ENCODE results near the gene PTS. TPM values are rescaled to one million over a fixed set of nuclear protein-coding genes. Genes with fewer than 3 reads are reported as not detected.

PTS gene
- total RNA-seq, 1 experiment from 2014 or later, result 48.6 TPM

DNA sequence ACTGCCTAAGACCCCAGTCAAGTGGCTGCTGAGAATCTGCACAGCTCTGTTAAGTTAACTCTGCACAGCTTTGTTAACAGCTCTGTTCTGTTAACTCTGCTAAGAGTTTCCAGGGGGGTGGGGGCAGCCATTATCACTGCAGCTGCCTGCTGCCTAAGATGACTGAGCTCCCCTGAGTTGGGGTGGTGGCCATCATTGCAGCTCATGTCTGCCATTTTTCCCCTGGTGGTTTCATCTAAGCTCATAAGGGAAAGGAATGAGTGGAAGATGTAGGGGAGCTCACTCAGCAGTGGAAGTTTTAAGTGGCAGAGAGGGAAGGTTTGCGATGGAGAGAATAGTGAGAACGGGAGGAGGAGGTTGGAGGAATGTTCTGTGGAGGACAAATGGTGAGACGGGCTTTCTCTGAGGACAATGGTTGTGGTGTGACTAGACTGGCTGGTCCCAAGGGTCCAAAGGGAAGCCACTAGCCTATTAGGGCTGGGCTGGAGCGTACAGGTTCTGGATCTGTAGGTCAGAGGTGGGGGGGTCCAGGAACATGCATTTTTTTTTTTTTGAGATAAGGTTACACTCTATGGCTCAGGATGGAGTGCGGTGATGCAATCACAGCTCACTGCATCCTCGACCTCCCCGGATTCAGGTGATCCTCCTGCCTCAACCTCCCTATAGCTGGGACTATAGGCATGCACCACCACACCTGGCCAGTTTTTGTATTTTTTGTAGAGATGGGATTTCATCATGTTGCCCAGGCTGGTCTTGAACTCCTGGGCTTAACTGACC is 48.0 kb downstream of the PTS start:
- Histone ChIP-seq H3K18ac (ENCODE audit: insufficient read length, low read depth, low read length) (no peak overlapping the region), H2BK5ac (ENCODE audit: insufficient read length, low read length) (no peak overlapping the region), H3K56ac (ENCODE audit: insufficient read length, low read depth, low read length) (no peak overlapping the region), H3K27me3 (ENCODE audit: insufficient read depth, low read length) (no peaks in the 10 kb centered on the region), H3T11ph (ENCODE audit: low read length) (no peak overlapping the region), H3K14ac (ENCODE audit: insufficient read depth, low read length) (no peak overlapping the region), H2AK5ac (ENCODE audit: insufficient read length, low read length) (no peak overlapping the region), H3K9ac (ENCODE audit: extremely low read depth, insufficient read length, low read length) (no peak overlapping the region), H3K23me2 (ENCODE audit: insufficient read length, low read depth, low read length, poor library complexity, severe bottlenecking) (no peaks in the 10 kb centered on the region), H3K27ac (ENCODE audit: insufficient read length, low read depth, low read length) (no peak overlapping the region), H2AFZ (ENCODE audit: low read length) (no peak overlapping the region), H4K20me1 (ENCODE audit: control insufficient read depth, insufficient read depth, insufficient read length) (no peaks in the 10 kb centered on the region), H3K23ac (ENCODE audit: insufficient read length, low read depth, low read length) (no peak overlapping the region), H3K4me2 (ENCODE audit: insufficient read depth, insufficient read length, low read length) (no peak overlapping the region), H3K79me1 (ENCODE audit: insufficient read depth, low read depth, low read length, poor library complexity, severe bottlenecking) (no peaks in the 10 kb centered on the region), H4K5ac (ENCODE audit: insufficient read length, low read depth, low read length) (no peak overlapping the region), H3K79me2 (ENCODE audit: insufficient read depth, low read length) (no peaks in the 10 kb centered on the region), H3K9me3 (ENCODE audit: control insufficient read depth, low read depth, low read length) (no peaks in the 10 kb centered on the region), H2BK20ac (ENCODE audit: low read depth, low read length, poor library complexity, severe bottlenecking) (no peak overlapping the region), H4K8ac (replicated peaks; ENCODE audit: insufficient read length, low read depth, low read length) (no peak overlapping the region), H4K91ac (ENCODE audit: insufficient read length, low read depth, low read length) (no peak overlapping the region), H2BK120ac (ENCODE audit: low read depth, low read length, poor library complexity, severe bottlenecking) (no peak overlapping the region), H2BK12ac (ENCODE audit: insufficient read length, low read depth, low read length) (no peak overlapping the region), H3K4me1 (ENCODE audit: insufficient read depth, low read length) (no peaks in the 10 kb centered on the region; the same call in 1 of the 2 replicates), H2BK15ac (ENCODE audit: low read depth, low read length) (no peak overlapping the region), H3K4ac (ENCODE audit: low read depth, low read length) (no peak overlapping the region)
- H3K27me3 Mint-ChIP-seq (ENCODE audit: low read depth), result no peaks in the 10 kb centered on the region; the same call in 1 of the 2 replicates
- H3K27ac Mint-ChIP-seq, result peak overlapping the region in 1 of 3 experiments; percentile 50; a peak in 1 of 7 replicates
- peaks cover 11 to 20% of the 10 kb centered on the region in 2 experiments for H3K4me1 Mint-ChIP-seq
- no peak for DNase-seq
- no peak overlapping the region for H3K4me3 Mint-ChIP-seq
- WGBS (ENCODE audit: extremely low coverage, insufficient read length, low lambda C conversion rate), result 100% methylated on average over 2 of the region's 7 CpGs
- no peaks in the 10 kb centered on the region for H3K9me3 Mint-ChIP-seq
- H3K36me3 Mint-ChIP-seq (ENCODE audit: insufficient read depth in 1 of 3, low read depth in 3 of 3), result no peaks in the 10 kb centered on the region
- TF ChIP-seq CTCF (conservative IDR thresholded peaks at IDR 0.05), result no peak

Data from H9 (cell line).